Measurements from ENCODE around the gene PPP6R1. TPM values are rescaled to one million over a fixed set of nuclear protein-coding genes. Genes with fewer than 3 reads are reported as not detected.
A peak's percentile ranks its signal among the peaks of the same experiment; 100 is the strongest.

The PPP6R1 gene
- total RNA-seq, 4 donors from 2014 or later, result 5.6 to 70.4 (median 16.3) TPM

- intact Hi-C loops (cut with DNase I; ENCODE audit: low total_unique reads), result no loop called here
- Histone ChIP-seq H3K36me3 (no peaks in the 10 kb centered on the region), H3K27me3 (no peaks in the 10 kb centered on the region), H3K9me3 (no peaks in the 10 kb centered on the region), H3K27ac (no peak overlapping the region), H3K4me1 (peaks cover 0 to 5% of the 10 kb centered on the region in 2 donors), H3K4me3 (no peak overlapping the region)
- peak; percentile 31 to 46 for DNase-seq
- TF ChIP-seq CTCF (IDR thresholded peaks at IDR 0.05) (peak in 1 of 4 experiments; percentile 6), POLR2A (IDR thresholded peaks at IDR 0.05) (no peak)
These were observed 46.7 kb upstream of the PPP6R1 start for GRCh38 chr19:55305491-55305890.

- intact Hi-C loops (cut with DNase I; ENCODE audit: low total_unique reads), result loop anchor here (5.0 kb wide), 1 partner anchor 77 kb away; the partner anchor contains the start of gene TMEM238
These were observed 46.2 kb upstream of the PPP6R1 start for GRCh38 chr19:55304980-55305379.

GRCh38 chr19:55304279-55304978, 45.6 kb upstream of the PPP6R1 start:
- intact Hi-C loops (cut with DNase I; ENCODE audit: low total_unique reads), result loop anchor here (5.0 kb wide), 1 partner anchor 78 kb away; the partner anchor contains the start of gene TMEM238

More at GRCh38 chr19:55304980-55305379, 46.2 kb upstream of the PPP6R1 start:
- no peaks in the 10 kb centered on the region for H3K36me3 ChIP-seq
- no peak overlapping the region for H3K27ac ChIP-seq
- no peaks in the 10 kb centered on the region for H3K9me3 ChIP-seq
- peaks cover 0 to 5% of the 10 kb centered on the region in 2 donors for H3K4me1 ChIP-seq
- no peak for DNase-seq
- no peak for TF ChIP-seq CTCF (IDR thresholded peaks at IDR 0.05)
- no peak for TF ChIP-seq POLR2A (IDR thresholded peaks at IDR 0.05)
- no peak overlapping the region for H3K4me3 ChIP-seq
- H3K27me3 ChIP-seq, result no peaks in the 10 kb centered on the region

GRCh38 chr19:55303477-55303876, 44.7 kb upstream of the PPP6R1 start:
- H3K27ac ChIP-seq, result no peak overlapping the region
- no peaks in the 10 kb centered on the region for H3K36me3 ChIP-seq
- no peaks in the 10 kb centered on the region for H3K9me3 ChIP-seq
- no peak for DNase-seq
- intact Hi-C loops (cut with DNase I; ENCODE audit: low total_unique reads), result loop anchor here (5.0 kb wide), 1 partner anchor 79 kb away; the partner anchor contains the start of gene TMEM238
- H3K4me1 ChIP-seq, result peaks cover 0 to 5% of the 10 kb centered on the region in 2 donors
- H3K27me3 ChIP-seq, result no peaks in the 10 kb centered on the region
- no peak overlapping the region for H3K4me3 ChIP-seq
- no peak for TF ChIP-seq POLR2A (IDR thresholded peaks at IDR 0.05)
- no peak for TF ChIP-seq CTCF (IDR thresholded peaks at IDR 0.05)

More at GRCh38 chr19:55304279-55304978, 45.6 kb upstream of the PPP6R1 start:
- Histone ChIP-seq H3K9me3 (no peaks in the 10 kb centered on the region), H3K36me3 (no peaks in the 10 kb centered on the region), H3K4me1 (peaks cover 0 to 5% of the 10 kb centered on the region in 2 donors), H3K27ac (no peak overlapping the region), H3K4me3 (no peak overlapping the region), H3K27me3 (no peaks in the 10 kb centered on the region)
- DNase-seq, result peak in 1 of 2 donors; percentile 37
- TF ChIP-seq POLR2A (IDR thresholded peaks at IDR 0.05), result no peak
- TF ChIP-seq CTCF (IDR thresholded peaks at IDR 0.05), result no peak

- peaks cover 0 to 5% of the 10 kb centered on the region in 2 donors for H3K4me1 ChIP-seq
- TF ChIP-seq POLR2A (IDR thresholded peaks at IDR 0.05) (no peak), CTCF (IDR thresholded peaks at IDR 0.05) (no peak)
- no peaks in the 10 kb centered on the region for H3K36me3 ChIP-seq
- H3K27ac ChIP-seq, result peak overlapping the region in 1 of 2 donors; percentile 40
- no peak overlapping the region for H3K4me3 ChIP-seq
- no peaks in the 10 kb centered on the region for H3K27me3 ChIP-seq
- intact Hi-C loops (cut with DNase I; ENCODE audit: low total_unique reads), result loop anchor here (5.0 kb wide), 1 partner anchor 80 kb away; the partner anchor contains the start of gene TMEM238
- no peaks in the 10 kb centered on the region for H3K9me3 ChIP-seq
- no peak for DNase-seq
These were observed 43.5 kb upstream of the PPP6R1 start for GRCh38 chr19:55302318-55302703.

Data from uterus (tissue), 4 donors.